ENCODE data around the gene C1QL1. TPM values are rescaled to one million over a fixed set of nuclear protein-coding genes. Genes with fewer than 3 reads are reported as not detected.

The C1QL1 gene
- total and polyA plus RNA-seq, 2 of the 13 experiments (the other 11 are each of a cell fraction or from before 2014, with no cell fraction given): 0.11 TPM

DNA sequence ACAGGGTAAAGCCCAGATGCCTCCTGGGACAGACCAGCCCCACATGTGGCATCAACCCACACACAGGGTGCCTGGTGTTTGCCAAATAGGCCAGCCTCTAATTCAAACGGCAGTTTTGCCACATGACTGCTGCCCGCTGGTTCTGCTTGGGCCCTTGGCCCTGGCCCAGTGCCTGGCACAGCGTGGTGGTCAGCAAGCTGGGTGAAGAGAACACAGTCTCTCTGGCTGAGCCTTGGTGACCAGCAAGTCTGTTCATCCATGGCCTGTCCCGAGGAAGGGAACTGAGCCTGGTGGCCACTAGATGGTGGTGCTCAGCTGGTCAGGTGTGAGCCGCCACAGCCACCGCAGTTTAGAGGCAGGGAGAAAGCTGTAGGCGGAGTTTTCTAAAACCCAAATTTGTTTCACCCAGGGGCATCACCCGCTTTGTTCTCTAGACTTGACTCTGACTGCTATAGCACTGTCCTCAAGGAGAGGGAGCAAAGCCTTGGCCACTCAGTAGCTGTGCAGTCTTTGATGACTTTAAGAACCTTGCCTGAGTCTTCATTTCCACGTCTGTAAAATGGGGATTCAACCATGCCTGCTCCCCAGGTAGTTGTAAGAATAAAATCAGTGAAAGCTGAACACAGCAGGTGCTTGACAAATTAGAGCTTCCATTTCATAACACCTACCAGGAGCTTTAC lies 48.1 kb downstream of the C1QL1 start (continued):
- TF ChIP-seq ELF4 (CRISPR knock-in tag; IDR thresholded peaks at IDR 0.05; ENCODE audit: borderline replicate concordance) (no peak), REXO4 (CRISPR knock-in tag; IDR thresholded peaks at IDR 0.05; ENCODE audit: borderline replicate concordance) (no peak), KDM2A (CRISPR knock-in tag; IDR thresholded peaks at IDR 0.05; ENCODE audit: borderline replicate concordance, low read depth) (peak; percentile 83), SMAD3 (CRISPR knock-in tag; IDR thresholded peaks at IDR 0.05) (peak; percentile 58; the same call in 1 of the 2 replicates), ZMYM3 (CRISPR knock-in tag; IDR thresholded peaks at IDR 0.05) (peak; percentile 69; the same call in 1 of the 2 replicates), EHMT2 (IDR thresholded peaks at IDR 0.05; ENCODE audit: borderline replicate concordance, low read depth, low read length) (no peak), RAD21 (CRISPR knock-in tag; IDR thresholded peaks at IDR 0.05) (peak; percentile 94), NR2F6 (IDR thresholded peaks at IDR 0.05) (no peak), NR2F6 (CRISPR knock-in tag; IDR thresholded peaks at IDR 0.05) (peak; percentile 18; the same call in 1 of the 2 replicates), ZNF589 (CRISPR knock-in tag; conservative IDR thresholded peaks at IDR 0.05) (no peak)
- TF ChIP-seq, protein P1, sequence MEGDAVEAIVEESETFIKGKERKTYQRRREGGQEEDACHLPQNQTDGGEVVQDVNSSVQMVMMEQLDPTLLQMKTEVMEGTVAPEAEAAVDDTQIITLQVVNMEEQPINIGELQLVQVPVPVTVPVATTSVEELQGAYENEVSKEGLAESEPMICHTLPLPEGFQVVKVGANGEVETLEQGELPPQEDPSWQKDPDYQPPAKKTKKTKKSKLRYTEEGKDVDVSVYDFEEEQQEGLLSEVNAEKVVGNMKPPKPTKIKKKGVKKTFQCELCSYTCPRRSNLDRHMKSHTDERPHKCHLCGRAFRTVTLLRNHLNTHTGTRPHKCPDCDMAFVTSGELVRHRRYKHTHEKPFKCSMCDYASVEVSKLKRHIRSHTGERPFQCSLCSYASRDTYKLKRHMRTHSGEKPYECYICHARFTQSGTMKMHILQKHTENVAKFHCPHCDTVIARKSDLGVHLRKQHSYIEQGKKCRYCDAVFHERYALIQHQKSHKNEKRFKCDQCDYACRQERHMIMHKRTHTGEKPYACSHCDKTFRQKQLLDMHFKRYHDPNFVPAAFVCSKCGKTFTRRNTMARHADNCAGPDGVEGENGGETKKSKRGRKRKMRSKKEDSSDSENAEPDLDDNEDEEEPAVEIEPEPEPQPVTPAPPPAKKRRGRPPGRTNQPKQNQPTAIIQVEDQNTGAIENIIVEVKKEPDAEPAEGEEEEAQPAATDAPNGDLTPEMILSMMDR (CRISPR knock-in tag; IDR thresholded peaks at IDR 0.05): peak; percentile 99
- TF ChIP-seq, protein P2, sequence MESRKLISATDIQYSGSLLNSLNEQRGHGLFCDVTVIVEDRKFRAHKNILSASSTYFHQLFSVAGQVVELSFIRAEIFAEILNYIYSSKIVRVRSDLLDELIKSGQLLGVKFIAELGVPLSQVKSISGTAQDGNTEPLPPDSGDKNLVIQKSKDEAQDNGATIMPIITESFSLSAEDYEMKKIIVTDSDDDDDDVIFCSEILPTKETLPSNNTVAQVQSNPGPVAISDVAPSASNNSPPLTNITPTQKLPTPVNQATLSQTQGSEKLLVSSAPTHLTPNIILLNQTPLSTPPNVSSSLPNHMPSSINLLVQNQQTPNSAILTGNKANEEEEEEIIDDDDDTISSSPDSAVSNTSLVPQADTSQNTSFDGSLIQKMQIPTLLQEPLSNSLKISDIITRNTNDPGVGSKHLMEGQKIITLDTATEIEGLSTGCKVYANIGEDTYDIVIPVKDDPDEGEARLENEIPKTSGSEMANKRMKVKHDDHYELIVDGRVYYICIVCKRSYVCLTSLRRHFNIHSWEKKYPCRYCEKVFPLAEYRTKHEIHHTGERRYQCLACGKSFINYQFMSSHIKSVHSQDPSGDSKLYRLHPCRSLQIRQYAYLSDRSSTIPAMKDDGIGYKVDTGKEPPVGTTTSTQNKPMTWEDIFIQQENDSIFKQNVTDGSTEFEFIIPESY (CRISPR knock-in tag; IDR thresholded peaks at IDR 0.05): peak; percentile 44; the same call in 1 of the 2 replicates
- TF ChIP-seq, protein P3, sequence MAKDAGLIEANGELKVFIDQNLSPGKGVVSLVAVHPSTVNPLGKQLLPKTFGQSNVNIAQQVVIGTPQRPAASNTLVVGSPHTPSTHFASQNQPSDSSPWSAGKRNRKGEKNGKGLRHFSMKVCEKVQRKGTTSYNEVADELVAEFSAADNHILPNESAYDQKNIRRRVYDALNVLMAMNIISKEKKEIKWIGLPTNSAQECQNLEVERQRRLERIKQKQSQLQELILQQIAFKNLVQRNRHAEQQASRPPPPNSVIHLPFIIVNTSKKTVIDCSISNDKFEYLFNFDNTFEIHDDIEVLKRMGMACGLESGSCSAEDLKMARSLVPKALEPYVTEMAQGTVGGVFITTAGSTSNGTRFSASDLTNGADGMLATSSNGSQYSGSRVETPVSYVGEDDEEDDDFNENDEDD (CRISPR knock-in tag; IDR thresholded peaks at IDR 0.05; ENCODE audit: borderline replicate concordance): no peak
- TF ChIP-seq, protein P4, sequence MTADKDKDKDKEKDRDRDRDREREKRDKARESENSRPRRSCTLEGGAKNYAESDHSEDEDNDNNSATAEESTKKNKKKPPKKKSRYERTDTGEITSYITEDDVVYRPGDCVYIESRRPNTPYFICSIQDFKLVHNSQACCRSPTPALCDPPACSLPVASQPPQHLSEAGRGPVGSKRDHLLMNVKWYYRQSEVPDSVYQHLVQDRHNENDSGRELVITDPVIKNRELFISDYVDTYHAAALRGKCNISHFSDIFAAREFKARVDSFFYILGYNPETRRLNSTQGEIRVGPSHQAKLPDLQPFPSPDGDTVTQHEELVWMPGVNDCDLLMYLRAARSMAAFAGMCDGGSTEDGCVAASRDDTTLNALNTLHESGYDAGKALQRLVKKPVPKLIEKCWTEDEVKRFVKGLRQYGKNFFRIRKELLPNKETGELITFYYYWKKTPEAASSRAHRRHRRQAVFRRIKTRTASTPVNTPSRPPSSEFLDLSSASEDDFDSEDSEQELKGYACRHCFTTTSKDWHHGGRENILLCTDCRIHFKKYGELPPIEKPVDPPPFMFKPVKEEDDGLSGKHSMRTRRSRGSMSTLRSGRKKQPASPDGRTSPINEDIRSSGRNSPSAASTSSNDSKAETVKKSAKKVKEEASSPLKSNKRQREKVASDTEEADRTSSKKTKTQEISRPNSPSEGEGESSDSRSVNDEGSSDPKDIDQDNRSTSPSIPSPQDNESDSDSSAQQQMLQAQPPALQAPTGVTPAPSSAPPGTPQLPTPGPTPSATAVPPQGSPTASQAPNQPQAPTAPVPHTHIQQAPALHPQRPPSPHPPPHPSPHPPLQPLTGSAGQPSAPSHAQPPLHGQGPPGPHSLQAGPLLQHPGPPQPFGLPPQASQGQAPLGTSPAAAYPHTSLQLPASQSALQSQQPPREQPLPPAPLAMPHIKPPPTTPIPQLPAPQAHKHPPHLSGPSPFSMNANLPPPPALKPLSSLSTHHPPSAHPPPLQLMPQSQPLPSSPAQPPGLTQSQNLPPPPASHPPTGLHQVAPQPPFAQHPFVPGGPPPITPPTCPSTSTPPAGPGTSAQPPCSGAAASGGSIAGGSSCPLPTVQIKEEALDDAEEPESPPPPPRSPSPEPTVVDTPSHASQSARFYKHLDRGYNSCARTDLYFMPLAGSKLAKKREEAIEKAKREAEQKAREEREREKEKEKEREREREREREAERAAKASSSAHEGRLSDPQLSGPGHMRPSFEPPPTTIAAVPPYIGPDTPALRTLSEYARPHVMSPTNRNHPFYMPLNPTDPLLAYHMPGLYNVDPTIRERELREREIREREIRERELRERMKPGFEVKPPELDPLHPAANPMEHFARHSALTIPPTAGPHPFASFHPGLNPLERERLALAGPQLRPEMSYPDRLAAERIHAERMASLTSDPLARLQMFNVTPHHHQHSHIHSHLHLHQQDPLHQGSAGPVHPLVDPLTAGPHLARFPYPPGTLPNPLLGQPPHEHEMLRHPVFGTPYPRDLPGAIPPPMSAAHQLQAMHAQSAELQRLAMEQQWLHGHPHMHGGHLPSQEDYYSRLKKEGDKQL (CRISPR knock-in tag; IDR thresholded peaks at IDR 0.05; ENCODE audit: low read depth): no peak
- TF ChIP-seq, protein P5, sequence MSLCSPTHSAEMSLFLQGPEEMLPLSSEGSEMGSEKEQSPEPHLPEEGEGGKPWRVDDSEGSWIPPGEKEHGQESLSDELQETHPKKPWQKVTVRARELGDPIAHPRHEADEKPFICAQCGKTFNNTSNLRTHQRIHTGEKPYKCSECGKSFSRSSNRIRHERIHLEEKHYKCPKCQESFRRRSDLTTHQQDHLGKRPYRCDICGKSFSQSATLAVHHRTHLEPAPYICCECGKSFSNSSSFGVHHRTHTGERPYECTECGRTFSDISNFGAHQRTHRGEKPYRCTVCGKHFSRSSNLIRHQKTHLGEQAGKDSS (CRISPR knock-in tag; IDR thresholded peaks at IDR 0.05; ENCODE audit: borderline replicate concordance, low read depth): 0 out of 2 replicates have a peak, but pooled peaks have one; percentile 19

Measured in HepG2 (cell line).